KMS-11 (cell line): ENCODE results near the gene CTSD.

Experiments
- H2AFZ ChIP-seq: fragments of 200-600 bp; sonication (generic); 2 replicates; pipeline ENCODE4 v1.6.1; 2016; ENCODE audit warnings: antibody characterized with exemption, mixed run types, low read depth
- H3K27ac ChIP-seq: fragments of 200-600 bp; sonication (generic); 2 replicates; pipeline ENCODE4 v1.6.1; 2016; ENCODE audit warnings: mild to moderate bottlenecking, mixed run types
- H3K27me3 ChIP-seq: fragments of 200-600 bp; sonication (generic); 2 replicates; pipeline ENCODE4 v1.6.1; 2017; ENCODE audit warnings: mild to moderate bottlenecking, low read depth, mixed run types, moderate library complexity; ENCODE audit not compliant: insufficient read depth
- H3K36me3 ChIP-seq: fragments of 200-600 bp; sonication (generic); 2 replicates; pipeline ENCODE4 v1.6.1; 2017; ENCODE audit warnings: mild to moderate bottlenecking, mixed run types; ENCODE audit not compliant: insufficient read depth
- H3K4me1 ChIP-seq: fragments of 200-600 bp; sonication (generic); 2 replicates; pipeline ENCODE4 v1.6.1; 2016; ENCODE audit warnings: mild to moderate bottlenecking, low read depth, mixed run types; ENCODE audit not compliant: poor library complexity, severe bottlenecking
- H3K4me2 ChIP-seq: fragments of 200-600 bp; sonication (generic); 2 replicates; pipeline ENCODE4 v1.7.0; 2016; ENCODE audit warnings: mild to moderate bottlenecking, mixed run types
- H3K4me3 ChIP-seq: fragments of 200-600 bp; sonication (generic); IDR thresholded peaks from 2 replicates; pipeline ENCODE4 v1.6.1; 2017; ENCODE audit warnings: low read depth, low read length, mixed read lengths; ENCODE audit not compliant: insufficient read depth
- H3K79me2 ChIP-seq: fragments of 200-600 bp; sonication (generic); 2 replicates; pipeline ENCODE4 v1.6.1; 2016; ENCODE audit warnings: low read depth, mixed run types; ENCODE audit not compliant: insufficient read depth
- H3K9ac ChIP-seq: fragments of 200-600 bp; sonication (generic); 2 replicates; pipeline ENCODE4 v1.6.1; 2016; ENCODE audit warnings: mild to moderate bottlenecking, mixed run types
- H4K20me1 ChIP-seq: fragments of 200-600 bp; sonication (generic); 2 replicates; pipeline ENCODE4 v1.6.1; 2016; ENCODE audit warnings: mild to moderate bottlenecking, mixed run types; ENCODE audit not compliant: insufficient read depth
- TF ChIP-seq, protein P1 (sequence below): fragments of 200-600 bp; sonication (generic); conservative IDR thresholded peaks from 2 replicates; pipeline ENCODE4 v1.6.1; 2017; ENCODE audit warnings: low read depth, mild to moderate bottlenecking, antibody characterized with exemption, low read length, moderate library complexity, mixed read lengths

Gene CTSD

DNA sequence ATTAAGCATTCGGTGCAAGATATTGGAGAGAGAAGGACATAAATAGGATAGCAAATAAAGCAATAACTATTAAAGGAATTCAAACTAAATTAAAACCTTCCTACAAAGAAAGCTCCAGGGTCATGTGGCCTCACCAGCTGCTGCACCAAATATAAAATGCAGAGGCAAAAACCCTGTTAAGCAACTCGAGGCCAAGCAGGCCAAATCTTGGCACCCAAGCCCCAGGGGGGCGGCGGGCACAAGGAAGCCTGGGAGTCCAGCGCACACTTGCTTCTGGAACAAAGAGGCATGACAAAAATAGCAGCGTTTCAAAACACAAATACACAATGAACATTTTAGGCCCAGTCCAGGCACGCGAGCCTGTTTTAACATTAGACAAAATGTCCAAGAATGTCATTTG is 46.0 kb downstream of the CTSD start:
- Histone ChIP-seq H3K4me2 (no peak overlapping the region), H3K36me3 (no peaks in the 10 kb centered on the region), H3K9ac (no peak overlapping the region), H3K4me3 (no peak overlapping the region), H2AFZ (no peak overlapping the region), H3K27me3 (peaks cover 93% of the 10 kb centered on the region), H3K4me1 (no peaks in the 10 kb centered on the region), H3K27ac (no peak overlapping the region), H4K20me1 (no peaks in the 10 kb centered on the region), H3K79me2 (no peaks in the 10 kb centered on the region)
- TF ChIP-seq, protein P1, sequence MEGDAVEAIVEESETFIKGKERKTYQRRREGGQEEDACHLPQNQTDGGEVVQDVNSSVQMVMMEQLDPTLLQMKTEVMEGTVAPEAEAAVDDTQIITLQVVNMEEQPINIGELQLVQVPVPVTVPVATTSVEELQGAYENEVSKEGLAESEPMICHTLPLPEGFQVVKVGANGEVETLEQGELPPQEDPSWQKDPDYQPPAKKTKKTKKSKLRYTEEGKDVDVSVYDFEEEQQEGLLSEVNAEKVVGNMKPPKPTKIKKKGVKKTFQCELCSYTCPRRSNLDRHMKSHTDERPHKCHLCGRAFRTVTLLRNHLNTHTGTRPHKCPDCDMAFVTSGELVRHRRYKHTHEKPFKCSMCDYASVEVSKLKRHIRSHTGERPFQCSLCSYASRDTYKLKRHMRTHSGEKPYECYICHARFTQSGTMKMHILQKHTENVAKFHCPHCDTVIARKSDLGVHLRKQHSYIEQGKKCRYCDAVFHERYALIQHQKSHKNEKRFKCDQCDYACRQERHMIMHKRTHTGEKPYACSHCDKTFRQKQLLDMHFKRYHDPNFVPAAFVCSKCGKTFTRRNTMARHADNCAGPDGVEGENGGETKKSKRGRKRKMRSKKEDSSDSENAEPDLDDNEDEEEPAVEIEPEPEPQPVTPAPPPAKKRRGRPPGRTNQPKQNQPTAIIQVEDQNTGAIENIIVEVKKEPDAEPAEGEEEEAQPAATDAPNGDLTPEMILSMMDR, result no peak

- Histone ChIP-seq H2AFZ (no peak overlapping the region), H3K4me1 (no peaks in the 10 kb centered on the region), H4K20me1 (no peaks in the 10 kb centered on the region), H3K4me3 (no peak overlapping the region), H3K9ac (no peak overlapping the region), H3K36me3 (no peaks in the 10 kb centered on the region), H3K27me3 (peaks cover 94% of the 10 kb centered on the region), H3K79me2 (no peaks in the 10 kb centered on the region), H3K27ac (no peak overlapping the region), H3K4me2 (no peak overlapping the region)
- TF ChIP-seq, protein P1, result no peak
These were observed 48.5 kb downstream of the CTSD start for GRCh38 chr11:1714908-1715885.

GRCh38 chr11:1708716-1709115 is 55.0 kb downstream of the CTSD start:
- Histone ChIP-seq H3K36me3 (no peaks in the 10 kb centered on the region), H3K79me2 (no peaks in the 10 kb centered on the region), H4K20me1 (no peaks in the 10 kb centered on the region), H3K9ac (no peak overlapping the region), H2AFZ (no peak overlapping the region), H3K27ac (no peak overlapping the region), H3K4me2 (no peak overlapping the region), H3K4me3 (no peak overlapping the region), H3K27me3 (peaks cover 85% of the 10 kb centered on the region), H3K4me1 (no peaks in the 10 kb centered on the region)
- TF ChIP-seq, protein P1, result no peak

DNA sequence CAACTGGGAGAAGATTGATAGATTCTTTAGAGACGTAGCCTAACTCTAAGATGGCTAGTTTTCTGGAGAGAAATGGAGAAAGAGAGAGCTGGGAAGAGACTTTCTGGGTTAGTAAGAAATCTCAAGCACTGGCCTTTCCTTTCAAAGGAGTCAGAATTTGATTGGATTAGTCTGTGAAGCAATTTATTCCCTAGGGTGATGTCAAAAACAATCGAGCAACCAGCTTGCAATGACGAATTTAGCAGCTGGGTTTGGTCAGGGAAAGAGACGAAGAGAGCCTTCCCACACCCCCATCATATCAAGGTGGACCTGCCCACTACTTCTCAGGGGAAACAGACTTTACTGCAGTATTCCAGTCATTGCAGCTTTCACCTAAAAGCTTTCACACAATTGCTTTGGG is 56.0 kb downstream of the CTSD start:
- H4K20me1 ChIP-seq, result no peaks in the 10 kb centered on the region
- H3K27ac ChIP-seq, result no peak overlapping the region
- H3K27me3 ChIP-seq, result peaks cover 80% of the 10 kb centered on the region
- no peak overlapping the region for H3K9ac ChIP-seq
- no peaks in the 10 kb centered on the region for H3K79me2 ChIP-seq
- H3K36me3 ChIP-seq, result no peaks in the 10 kb centered on the region
- no peak overlapping the region for H3K4me2 ChIP-seq
- no peak overlapping the region for H3K4me3 ChIP-seq
- H3K4me1 ChIP-seq, result no peaks in the 10 kb centered on the region
- TF ChIP-seq, protein P1, result no peak
- no peak overlapping the region for H2AFZ ChIP-seq
